Thymus (tissue), 11 donors: ENCODE data around the gene VOPP1. TPM values are rescaled to one million over a fixed set of nuclear protein-coding genes. Genes with fewer than 3 reads are reported as not detected.
"Not testable (repeated sequence)": the region's sequence is repeated elsewhere in the genome, so short reads cannot be mapped to it uniquely, and the experiment has no call there.

ENCODE experiments used
- DNase-seq, 9 donors: peaks; one replicate each; pipeline ENCODE4 v3.0.0-alpha.2; 2013; ENCODE audit warnings: low spot score in 9 of 9, low read depth in 6 of 9, missing footprints in 1 of 9
- H3K27ac ChIP-seq, 2 donors: one replicate each; pipeline ENCODE4 v1.5.1; 2013; ENCODE audit warnings: control low read depth in 1 of 2, low read depth in 1 of 2, low read length in 1 of 2, mild to moderate bottlenecking in 1 of 2, moderate library complexity in 1 of 2
- H3K27me3 ChIP-seq, 2 donors: one replicate each; pipeline ENCODE4 v1.5.1; 2013; ENCODE audit warnings: low read length in 1 of 2; ENCODE audit not compliant: control insufficient read depth in 2 of 2, insufficient read depth in 1 of 2
- H3K36me3 ChIP-seq, 2 donors: one replicate each; pipeline ENCODE4 v1.5.1; 2013; ENCODE audit warnings: low read length in 1 of 2, mild to moderate bottlenecking in 1 of 2, moderate library complexity in 1 of 2; ENCODE audit not compliant: control insufficient read depth in 2 of 2, insufficient read depth in 2 of 2
- H3K4me1 ChIP-seq, 2 donors: one replicate each; pipeline ENCODE4 v1.5.1; 2013; ENCODE audit warnings: low read length in 2 of 2; ENCODE audit not compliant: control insufficient read depth in 2 of 2, insufficient read depth in 2 of 2
- H3K4me3 ChIP-seq, 2 donors: one replicate each; pipeline ENCODE4 v1.5.1; 2013; ENCODE audit warnings: low read length in 2 of 2, control low read depth in 1 of 2, mild to moderate bottlenecking in 1 of 2
- H3K9me3 ChIP-seq, 2 donors: one replicate each; pipeline ENCODE4 v1.5.1; 2013; ENCODE audit warnings: low read length in 1 of 2, mild to moderate bottlenecking in 1 of 2; ENCODE audit not compliant: control insufficient read depth in 2 of 2, insufficient read depth in 1 of 2
- WGBS: extraction: QIAGEN DNeasy Blood & Tissue Kit; methylation state at CpG from one replicate; pipeline ENCODE4 v1.1.7; 2013; 5-methylcytosine and 5-hydroxymethylcytosine counted together
- polyA plus RNA-seq: library from polyadenylated mRNA; stranded (reverse); fragments of 200-250 nt; gene quantifications from one replicate; pipeline ENCODE4 v1.2.3, GENCODE V29; 2013
- total RNA-seq: library from RNA; stranded (reverse); fragments of 120-200 nt; gene quantifications from one replicate; pipeline ENCODE4 v1.2.4, GENCODE V29; 2013
- donor health status: healthy.

Gene VOPP1
- total and polyA plus RNA-seq, 2 donors: 61.9 to 91.6 TPM

DNA sequence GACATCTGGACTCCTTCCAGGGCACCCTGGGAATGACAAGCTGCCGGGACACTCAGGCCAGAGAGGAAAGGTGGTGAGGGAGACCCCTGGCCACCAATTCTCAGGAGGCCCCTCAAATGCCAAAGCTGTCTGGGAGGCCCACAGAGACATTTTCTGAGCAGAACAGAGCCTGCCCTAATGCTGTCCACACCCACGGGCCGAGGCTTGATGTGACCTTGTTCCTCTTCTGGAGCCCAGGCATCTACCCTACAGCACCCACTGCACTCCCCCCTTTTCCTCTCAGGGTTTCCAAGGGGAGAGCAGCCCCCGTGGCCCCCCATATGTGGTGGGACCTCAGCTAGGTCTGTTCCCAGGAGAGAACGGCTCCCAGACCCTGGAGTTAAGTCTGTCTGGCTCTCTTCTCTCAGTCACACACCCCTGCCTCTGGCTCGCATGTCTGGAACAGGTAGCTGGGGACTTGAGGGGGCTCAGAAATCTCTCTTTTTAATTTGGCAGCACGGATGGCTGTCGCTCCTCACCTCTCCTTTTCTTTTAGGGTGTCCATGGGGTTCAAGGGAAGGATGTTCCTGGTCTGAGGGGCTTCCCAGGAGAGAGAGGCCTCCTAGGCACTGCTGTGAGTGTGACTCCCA lies 16.8 kb upstream of the VOPP1 start:
- no peak for DNase-seq
- 78% methylated on average over 8 of the region's 8 CpGs for WGBS
- H3K9me3 ChIP-seq: no peaks in the 10 kb centered on the region
- no peaks in the 10 kb centered on the region for H3K36me3 ChIP-seq
- H3K4me3 ChIP-seq: no peak overlapping the region
- peaks cover 26 to 53% of the 10 kb centered on the region in 2 donors for H3K4me1 ChIP-seq
- H3K27me3 ChIP-seq: peaks cover 0 to 6% of the 10 kb centered on the region in 2 donors
- no peak overlapping the region for H3K27ac ChIP-seq

DNA sequence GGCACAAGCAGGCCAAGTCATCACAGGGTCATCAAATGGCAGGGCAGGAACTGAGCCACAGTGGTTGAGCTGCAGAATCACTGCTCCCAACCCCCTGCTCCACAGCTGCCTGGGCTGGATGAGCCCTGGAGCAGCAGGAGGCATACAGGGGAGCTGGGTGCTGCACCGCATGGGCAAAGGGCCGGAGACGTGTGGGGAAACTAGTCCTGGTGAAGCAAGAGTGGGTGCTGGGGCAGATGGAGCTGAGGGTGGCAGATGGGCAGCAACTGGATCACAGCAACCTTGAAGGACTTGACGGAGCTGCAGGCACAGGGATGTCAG lies 16.0 kb upstream of the VOPP1 start:
- no peaks in the 10 kb centered on the region for H3K36me3 ChIP-seq
- H3K27me3 ChIP-seq: peaks cover 0 to 6% of the 10 kb centered on the region in 2 donors
- H3K27ac ChIP-seq: no peak overlapping the region
- H3K4me1 ChIP-seq: peaks cover 25 to 51% of the 10 kb centered on the region in 2 donors
- WGBS: 99% methylated on average over 4 of the region's 4 CpGs
- no peak overlapping the region for H3K4me3 ChIP-seq
- DNase-seq: no peak
- no peaks in the 10 kb centered on the region for H3K9me3 ChIP-seq

DNA sequence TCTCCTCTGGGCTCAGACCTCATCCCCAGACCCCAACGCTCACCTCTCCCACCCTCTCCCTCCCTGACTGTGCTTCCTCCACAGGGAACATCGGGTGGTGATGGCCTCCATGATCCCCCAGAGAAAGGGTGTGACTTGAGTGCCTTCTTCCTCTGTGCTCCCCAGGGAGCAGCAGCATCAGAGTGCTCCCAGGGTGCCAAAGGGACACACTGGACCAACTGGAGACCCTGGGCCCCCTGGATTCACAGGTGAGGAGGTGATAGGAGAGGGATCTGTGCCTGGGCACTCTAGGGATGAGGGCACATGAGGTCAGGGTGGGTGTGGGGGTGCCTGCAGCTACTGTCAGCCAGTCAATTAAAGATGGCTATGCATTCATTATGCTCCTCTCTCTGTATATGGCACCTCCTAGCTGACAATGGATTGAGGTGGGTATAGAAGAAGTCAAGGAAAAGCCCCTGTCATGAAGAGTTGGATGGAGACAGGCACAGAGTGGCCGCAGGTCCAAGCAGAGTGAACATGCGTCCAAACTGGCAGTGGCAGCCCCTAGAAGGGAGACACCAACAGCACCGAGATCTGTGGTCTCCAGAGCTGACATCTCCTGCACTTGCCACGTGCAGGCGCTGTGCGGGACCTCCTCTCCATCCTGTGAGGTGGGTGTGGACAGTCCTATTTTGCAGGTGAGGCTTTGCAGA lies 15.5 kb upstream of the VOPP1 start:
- Histone ChIP-seq H3K36me3 (no peaks in the 10 kb centered on the region), H3K4me1 (peaks cover 25 to 51% of the 10 kb centered on the region in 2 donors), H3K27me3 (peaks cover 0 to 6% of the 10 kb centered on the region in 2 donors), H3K9me3 (peaks cover 0 to 3% of the 10 kb centered on the region in 2 donors), H3K27ac (no peak overlapping the region), H3K4me3 (no peak overlapping the region)
- WGBS: 96% methylated on average over 8 of the region's 8 CpGs
- no peak for DNase-seq

DNA sequence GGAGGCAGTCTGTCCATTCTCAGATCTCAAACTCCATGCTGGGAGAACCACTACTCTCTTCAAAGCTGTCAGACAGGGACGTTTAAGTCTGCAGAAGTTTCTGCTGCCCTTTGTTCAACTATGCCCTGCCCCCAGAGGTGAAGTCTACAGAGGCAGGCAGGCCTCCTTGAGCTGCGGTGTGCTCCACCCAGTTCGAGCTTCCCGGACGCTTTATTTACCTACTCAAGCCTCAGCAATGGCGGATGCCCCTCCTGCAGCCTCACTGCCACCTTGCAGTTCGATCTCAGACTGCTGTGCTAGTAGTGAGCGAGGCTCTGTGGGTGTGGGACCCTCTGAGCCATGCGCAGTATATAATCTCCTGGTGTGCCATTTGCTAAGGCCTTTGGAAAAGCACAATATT lies 10.4 kb upstream of the VOPP1 start:
- not testable (repeated sequence) for H3K27me3 ChIP-seq, H3K4me3 ChIP-seq, H3K9me3 ChIP-seq, H3K36me3 ChIP-seq, DNase-seq
- peak overlapping the region in 1 of 2 donors; percentile 90 for H3K27ac ChIP-seq
- H3K4me1 ChIP-seq: peaks cover 21 to 40% of the 10 kb centered on the region in 2 donors
- WGBS: 90% methylated on average over 9 of the region's 9 CpGs

DNA sequence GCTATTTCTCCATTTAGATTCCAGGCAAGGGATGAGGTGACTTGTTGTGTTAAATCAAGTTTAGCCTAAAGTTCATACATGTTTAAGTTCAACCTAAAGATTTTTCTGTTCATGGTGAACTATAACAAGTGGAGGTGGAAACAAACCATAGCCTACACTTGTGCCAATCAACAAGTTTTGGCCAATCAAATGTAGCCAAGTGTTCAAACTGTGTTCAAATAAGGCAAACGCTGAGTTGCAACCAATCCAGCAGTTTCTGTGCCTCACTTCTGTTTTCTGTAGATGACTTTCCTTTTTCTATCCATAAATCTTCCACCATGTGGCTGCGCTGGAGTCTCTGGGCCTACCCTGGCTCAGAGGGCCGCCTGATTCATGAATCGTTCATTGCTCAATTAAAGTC lies 4.5 kb upstream of the VOPP1 start:
- 97% methylated on average over 4 of the region's 4 CpGs for WGBS
- no peak overlapping the region for H3K27ac ChIP-seq
- no peaks in the 10 kb centered on the region for H3K9me3 ChIP-seq
- no peak for DNase-seq
- no peak overlapping the region for H3K4me3 ChIP-seq
- peaks cover 0 to 5% of the 10 kb centered on the region in 2 donors for H3K27me3 ChIP-seq
- no peaks in the 10 kb centered on the region for H3K36me3 ChIP-seq
- peaks cover 18 to 22% of the 10 kb centered on the region in 2 donors for H3K4me1 ChIP-seq

DNA sequence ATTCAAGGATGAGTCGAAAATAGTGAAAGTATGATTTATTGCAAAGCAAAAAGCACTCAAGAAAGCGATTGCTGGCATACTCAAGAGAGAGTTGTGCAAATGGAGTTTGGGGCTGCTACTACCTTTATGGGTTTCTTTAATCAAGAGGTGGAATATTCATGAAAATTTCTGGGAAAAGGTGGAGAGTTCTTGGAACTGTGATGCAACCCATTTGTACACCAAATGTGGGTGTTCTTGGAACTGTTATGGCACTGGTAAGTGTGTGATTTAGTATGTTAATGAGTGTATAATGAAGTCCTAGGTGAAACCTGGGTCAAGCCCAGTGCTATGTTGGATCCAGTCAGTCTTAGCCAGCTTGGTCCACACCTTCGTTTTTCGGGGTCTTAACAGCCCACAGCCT lies 3.4 kb upstream of the VOPP1 start:
- no peak overlapping the region for H3K4me3 ChIP-seq
- peaks cover 21 to 22% of the 10 kb centered on the region in 2 donors for H3K4me1 ChIP-seq
- no peak for DNase-seq
- 98% methylated on average over 4 of the region's 4 CpGs for WGBS
- H3K27me3 ChIP-seq: peaks cover 0 to 5% of the 10 kb centered on the region in 2 donors
- H3K36me3 ChIP-seq: no peaks in the 10 kb centered on the region
- H3K27ac ChIP-seq: no peak overlapping the region
- no peaks in the 10 kb centered on the region for H3K9me3 ChIP-seq

DNA sequence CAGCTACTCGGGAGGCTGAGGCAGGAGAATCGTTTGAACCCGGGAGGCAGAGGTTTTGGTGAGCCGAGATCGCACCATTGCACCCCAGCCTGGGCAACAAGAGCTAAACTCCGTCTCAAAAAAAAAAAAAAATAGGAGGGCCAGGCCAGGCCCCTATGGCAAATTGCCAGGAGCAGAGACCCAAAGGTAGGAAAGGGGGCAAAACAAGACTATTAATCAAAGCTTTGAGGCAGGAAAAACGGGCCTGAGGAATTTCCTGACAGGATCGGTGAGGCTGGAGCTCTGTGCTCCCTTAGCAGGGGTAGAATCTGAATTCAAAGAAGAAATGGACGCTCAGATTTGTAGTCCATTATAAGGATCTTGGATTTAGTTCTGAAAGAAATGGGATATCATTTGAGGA lies 2.8 kb upstream of the VOPP1 start:
- Histone ChIP-seq H3K27me3 (peaks cover 0 to 5% of the 10 kb centered on the region in 2 donors), H3K27ac (no peak overlapping the region), H3K9me3 (no peaks in the 10 kb centered on the region), H3K4me1 (peaks cover 21 to 27% of the 10 kb centered on the region in 2 donors), H3K36me3 (no peaks in the 10 kb centered on the region), H3K4me3 (no peak overlapping the region)
- no peak for DNase-seq
- WGBS: 92% methylated on average over 9 of the region's 9 CpGs

DNA sequence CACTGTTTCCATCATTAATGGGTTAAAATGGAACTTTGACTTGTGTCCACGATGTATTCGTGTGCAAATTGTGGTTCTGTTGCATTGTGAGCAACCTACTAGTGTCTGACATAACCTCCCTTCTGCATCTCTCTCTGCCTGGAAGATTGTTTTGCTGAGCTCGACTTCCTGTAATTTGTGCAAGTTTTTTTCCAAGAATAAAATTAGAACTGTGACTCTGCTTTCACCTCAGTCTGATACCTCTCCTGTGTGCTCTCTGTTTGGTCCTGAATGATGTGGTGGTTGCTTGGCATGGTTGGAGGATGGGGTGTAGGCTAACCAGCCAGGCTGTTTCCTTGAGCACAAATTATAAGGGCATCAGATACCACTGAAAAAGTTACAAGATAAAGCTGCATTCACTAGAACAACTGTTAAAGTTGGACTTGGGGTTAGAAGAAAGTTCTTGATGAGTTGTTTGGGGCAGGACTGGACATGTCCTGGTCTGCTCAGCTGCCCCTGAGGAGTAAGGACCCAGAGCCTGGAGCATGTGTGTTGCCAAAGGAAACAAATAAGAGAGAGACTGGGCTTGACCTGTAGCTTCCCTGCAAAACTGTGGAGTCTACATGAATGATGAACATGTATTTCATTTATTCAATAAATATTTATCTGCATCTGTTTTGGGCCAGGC lies 1.9 kb upstream of the VOPP1 start:
- H3K9me3 ChIP-seq: no peaks in the 10 kb centered on the region
- peaks cover 0 to 5% of the 10 kb centered on the region in 2 donors for H3K27me3 ChIP-seq
- peaks cover 0 to 3% of the 10 kb centered on the region in 2 donors for H3K36me3 ChIP-seq
- no peak overlapping the region for H3K4me3 ChIP-seq
- peak overlapping the region; percentile 53 to 85 for H3K27ac ChIP-seq
- peak in 1 of 9 donors; percentile 67 for DNase-seq
- peaks cover 28 to 37% of the 10 kb centered on the region in 2 donors for H3K4me1 ChIP-seq
- WGBS: 3% methylated on average over 3 of the region's 3 CpGs

DNA sequence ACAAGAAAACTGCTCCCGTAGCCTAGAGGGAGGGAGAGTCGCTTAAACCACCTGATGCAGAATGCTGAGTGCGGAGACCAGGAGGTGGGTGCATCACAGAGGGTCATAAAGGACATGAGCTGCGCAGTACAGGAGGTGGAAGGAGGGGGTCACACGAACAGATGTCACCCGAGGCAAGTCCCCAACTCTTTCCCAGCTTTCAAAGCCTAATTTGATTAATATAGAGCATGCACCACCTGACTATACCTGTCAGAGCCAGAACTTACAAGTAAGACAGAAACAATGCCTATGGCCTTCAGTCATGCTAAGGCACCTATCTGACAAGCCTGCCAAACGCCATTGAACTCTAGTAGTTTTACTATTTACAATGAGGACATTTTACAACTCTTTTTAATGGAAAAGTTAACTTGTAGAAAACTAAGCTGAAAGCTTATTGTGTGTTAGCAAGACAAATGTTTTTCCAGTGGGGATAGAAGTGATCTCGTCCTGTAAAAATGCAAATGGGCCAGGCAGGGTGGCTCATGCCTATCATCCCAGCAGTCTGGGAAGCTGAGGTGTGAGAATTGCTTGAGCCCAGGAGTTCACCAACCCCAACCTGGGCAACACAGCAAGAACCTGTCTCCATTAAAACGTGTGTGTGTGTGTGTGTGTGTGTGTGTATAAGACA lies 1.1 kb upstream of the VOPP1 start:
- Histone ChIP-seq H3K4me1 (peaks cover 33 to 44% of the 10 kb centered on the region in 2 donors), H3K4me3 (peak overlapping the region; percentile 69 to 96), H3K27me3 (peaks cover 0 to 5% of the 10 kb centered on the region in 2 donors), H3K27ac (peak overlapping the region; percentile 53 to 85), H3K9me3 (no peaks in the 10 kb centered on the region), H3K36me3 (peaks cover 0 to 3% of the 10 kb centered on the region in 2 donors)
- 69% methylated on average over 9 of the region's 9 CpGs for WGBS
- DNase-seq: peak in 1 of 9 donors; percentile 47
